BE2C (cell line): Measurements from ENCODE around the gene NDFIP2.

ENCODE experiments used
- DNase-seq: peaks from one replicate; pipeline ENCODE4 v3.0.0-alpha.2; 2020
- H3K27me3 ChIP-seq: fragments of 250-450 bp; sonication (Bioruptor Pico); 2 replicates; pipeline ENCODE4 v1.5.1; 2020; ENCODE audit warnings: mild to moderate bottlenecking
- H3K36me3 ChIP-seq: fragments of 250-450 bp; sonication (Bioruptor Pico); 2 replicates; pipeline ENCODE4 v1.5.1; 2020; ENCODE audit warnings: mild to moderate bottlenecking
- H3K4me1 ChIP-seq: fragments of 250-450 bp; sonication (Bioruptor Pico); 2 replicates; pipeline ENCODE4 v1.5.1; 2020
- H3K4me3 ChIP-seq: 2 replicates; pipeline ENCODE4 v1.5.1; 2011; ENCODE audit warnings: low read depth, low read length
- H3K9me3 ChIP-seq: fragments of 250-450 bp; sonication (Bioruptor Pico); 2 replicates; pipeline ENCODE4 v1.5.1; 2020
- CTCF ChIP-seq: IDR thresholded peaks from 2 replicates; pipeline ENCODE4 v1.5.1; 2012; ENCODE audit warnings: mild to moderate bottlenecking, low read depth, low read length

NDFIP2 gene

GRCh38 chr13:79547211-79548195 is 66.5 kb downstream of the NDFIP2 start:
- H3K36me3 ChIP-seq: no peaks in the 10 kb centered on the region
- TF ChIP-seq CTCF: no peak
- no peaks in the 10 kb centered on the region for H3K9me3 ChIP-seq
- no peak for DNase-seq
- H3K4me3 ChIP-seq: no peak overlapping the region
- no peaks in the 10 kb centered on the region for H3K27me3 ChIP-seq
- H3K4me1 ChIP-seq: peaks cover 28% of the 10 kb centered on the region

- Histone ChIP-seq H3K27me3 (no peaks in the 10 kb centered on the region), H3K36me3 (no peaks in the 10 kb centered on the region), H3K9me3 (no peaks in the 10 kb centered on the region), H3K4me3 (no peak overlapping the region), H3K4me1 (peaks cover 31% of the 10 kb centered on the region)
- no peak for DNase-seq
- TF ChIP-seq CTCF: peak; percentile 54
Observed at GRCh38 chr13:79548902-79549301, 67.9 kb downstream of the NDFIP2 start.

GRCh38 chr13:79549355-79550106 is 68.6 kb downstream of the NDFIP2 start:
- Histone ChIP-seq H3K9me3 (no peaks in the 10 kb centered on the region), H3K36me3 (no peaks in the 10 kb centered on the region), H3K4me1 (peaks cover 27% of the 10 kb centered on the region), H3K27me3 (no peaks in the 10 kb centered on the region), H3K4me3 (no peak overlapping the region)
- TF ChIP-seq CTCF: no peak
- DNase-seq: no peak

GRCh38 chr13:79557666-79558065 is 76.7 kb downstream of the NDFIP2 start:
- H3K9me3 ChIP-seq: no peaks in the 10 kb centered on the region; the same call in 1 of the 2 replicates
- TF ChIP-seq CTCF: no peak
- no peak overlapping the region for H3K4me3 ChIP-seq
- DNase-seq: no peak
- H3K27me3 ChIP-seq: no peaks in the 10 kb centered on the region
- H3K36me3 ChIP-seq: no peaks in the 10 kb centered on the region
- H3K4me1 ChIP-seq: peaks cover 2% of the 10 kb centered on the region; the same call in 1 of the 2 replicates

- DNase-seq: no peak
- H3K36me3 ChIP-seq: no peaks in the 10 kb centered on the region
- H3K4me1 ChIP-seq: no peaks in the 10 kb centered on the region
- H3K9me3 ChIP-seq: no peaks in the 10 kb centered on the region; the same call in 1 of the 2 replicates
- H3K27me3 ChIP-seq: no peaks in the 10 kb centered on the region
- no peak for TF ChIP-seq CTCF
- H3K4me3 ChIP-seq: no peak overlapping the region
Observed at GRCh38 chr13:79560954-79561353, 80.0 kb downstream of the NDFIP2 start.
